ENCODE data around the gene TULP4.
A peak's percentile ranks its signal among the peaks of the same experiment; 100 is the strongest.
"Not testable (repeated sequence)": the region's sequence is repeated elsewhere in the genome, so short reads cannot be mapped to it uniquely, and the experiment has no call there.

Gene TULP4

GRCh38 chr6:158460602-158461169 is 148.4 kb downstream of the TULP4 start:
- H3K36me3 ChIP-seq (ENCODE audit: control insufficient read depth, low read depth, low read length) = peaks cover 6% of the 10 kb centered on the region
- H3K27ac ChIP-seq (ENCODE audit: low read length) = no peak overlapping the region

GRCh38 chr6:158461954-158462353 is 149.7 kb downstream of the TULP4 start:
- Histone ChIP-seq H3K9ac (ENCODE audit: low read length) (no peak overlapping the region), H3K27me3 (ENCODE audit: control insufficient read depth, insufficient read depth, low read length) (peaks cover 16% of the 10 kb centered on the region), H3K9me3 (ENCODE audit: control insufficient read depth, low read depth, low read length) (no peaks in the 10 kb centered on the region), H3K4me1 (ENCODE audit: control insufficient read depth, low read depth, low read length) (peaks cover 43% of the 10 kb centered on the region), H3K4me3 (ENCODE audit: low read length) (no peak overlapping the region), H3K36me3 (ENCODE audit: control insufficient read depth, low read depth, low read length) (peaks cover 3% of the 10 kb centered on the region), H3K27ac (ENCODE audit: low read length) (no peak overlapping the region)

More at GRCh38 chr6:158460602-158461169, 148.4 kb downstream of the TULP4 start:
- H3K27me3 ChIP-seq (ENCODE audit: control insufficient read depth, insufficient read depth, low read length) = peaks cover 4% of the 10 kb centered on the region
- no peaks in the 10 kb centered on the region for H3K9me3 ChIP-seq (ENCODE audit: control insufficient read depth, low read depth, low read length)
- H3K9ac ChIP-seq (ENCODE audit: low read length) = no peak overlapping the region
- no peak overlapping the region for H3K4me3 ChIP-seq (ENCODE audit: low read length)
- peaks cover 40% of the 10 kb centered on the region for H3K4me1 ChIP-seq (ENCODE audit: control insufficient read depth, low read depth, low read length)

- Histone ChIP-seq H3K9me3 (ENCODE audit: control insufficient read depth, low read depth, low read length) (no peaks in the 10 kb centered on the region), H3K4me3 (ENCODE audit: low read length) (peak overlapping the region; percentile 7), H3K27me3 (ENCODE audit: control insufficient read depth, insufficient read depth, low read length) (peaks cover 42% of the 10 kb centered on the region), H3K4me1 (ENCODE audit: control insufficient read depth, low read depth, low read length) (peaks cover 40% of the 10 kb centered on the region), H3K9ac (ENCODE audit: low read length) (no peak overlapping the region), H3K27ac (ENCODE audit: low read length) (no peak overlapping the region), H3K36me3 (ENCODE audit: control insufficient read depth, low read depth, low read length) (peaks cover 3% of the 10 kb centered on the region)
Measured at GRCh38 chr6:158464483-158464882, 152.2 kb downstream of the TULP4 start.

GRCh38 chr6:158465257-158465656 is 153.0 kb downstream of the TULP4 start:
- Histone ChIP-seq H3K4me1 (ENCODE audit: control insufficient read depth, low read depth, low read length) (peaks cover 34% of the 10 kb centered on the region), H3K4me3 (ENCODE audit: low read length) (no peak overlapping the region), H3K9me3 (ENCODE audit: control insufficient read depth, low read depth, low read length) (no peaks in the 10 kb centered on the region), H3K27me3 (ENCODE audit: control insufficient read depth, insufficient read depth, low read length) (peaks cover 49% of the 10 kb centered on the region), H3K9ac (ENCODE audit: low read length) (no peak overlapping the region), H3K27ac (ENCODE audit: low read length) (peak overlapping the region; percentile 7), H3K36me3 (ENCODE audit: control insufficient read depth, low read depth, low read length) (no peaks in the 10 kb centered on the region)

- Histone ChIP-seq H3K36me3 (ENCODE audit: control insufficient read depth, low read depth, low read length) (no peaks in the 10 kb centered on the region), H3K4me3 (ENCODE audit: low read length) (no peak overlapping the region), H3K4me1 (ENCODE audit: control insufficient read depth, low read depth, low read length) (peaks cover 32% of the 10 kb centered on the region), H3K27me3 (ENCODE audit: control insufficient read depth, insufficient read depth, low read length) (peaks cover 54% of the 10 kb centered on the region), H3K9me3 (ENCODE audit: control insufficient read depth, low read depth, low read length) (no peaks in the 10 kb centered on the region), H3K27ac (ENCODE audit: low read length) (no peak overlapping the region), H3K9ac (ENCODE audit: low read length) (no peak overlapping the region)
Measured at GRCh38 chr6:158465747-158466146, 153.5 kb downstream of the TULP4 start.

GRCh38 chr6:158467923-158468322 is 155.7 kb downstream of the TULP4 start:
- Histone ChIP-seq H3K9me3 (ENCODE audit: control insufficient read depth, low read depth, low read length) (no peaks in the 10 kb centered on the region), H3K27me3 (ENCODE audit: control insufficient read depth, insufficient read depth, low read length) (peaks cover 64% of the 10 kb centered on the region), H3K27ac (ENCODE audit: low read length) (no peak overlapping the region)

GRCh38 chr6:158468666-158469065 is 156.4 kb downstream of the TULP4 start:
- Histone ChIP-seq H3K27me3 (ENCODE audit: control insufficient read depth, insufficient read depth, low read length) (peaks cover 64% of the 10 kb centered on the region), H3K4me3 (ENCODE audit: low read length) (no peak overlapping the region), H3K27ac (ENCODE audit: low read length) (no peak overlapping the region), H3K4me1 (ENCODE audit: control insufficient read depth, low read depth, low read length) (peaks cover 28% of the 10 kb centered on the region), H3K9ac (ENCODE audit: low read length) (no peak overlapping the region), H3K9me3 (ENCODE audit: control insufficient read depth, low read depth, low read length) (no peaks in the 10 kb centered on the region), H3K36me3 (ENCODE audit: control insufficient read depth, low read depth, low read length) (no peaks in the 10 kb centered on the region)

More at GRCh38 chr6:158467923-158468322, 155.7 kb downstream of the TULP4 start:
- peaks cover 28% of the 10 kb centered on the region for H3K4me1 ChIP-seq (ENCODE audit: control insufficient read depth, low read depth, low read length)
- no peaks in the 10 kb centered on the region for H3K36me3 ChIP-seq (ENCODE audit: control insufficient read depth, low read depth, low read length)
- no peak overlapping the region for H3K9ac ChIP-seq (ENCODE audit: low read length)
- no peak overlapping the region for H3K4me3 ChIP-seq (ENCODE audit: low read length)

GRCh38 chr6:158470023-158470422 is 157.8 kb downstream of the TULP4 start:
- not testable (repeated sequence) for H3K27ac ChIP-seq (ENCODE audit: low read length); H3K9ac ChIP-seq (ENCODE audit: low read length); H3K4me3 ChIP-seq (ENCODE audit: low read length); H3K9me3 ChIP-seq (ENCODE audit: control insufficient read depth, low read depth, low read length); H3K36me3 ChIP-seq (ENCODE audit: control insufficient read depth, low read depth, low read length)
- Histone ChIP-seq H3K4me1 (ENCODE audit: control insufficient read depth, low read depth, low read length) (peaks cover 16% of the 10 kb centered on the region), H3K27me3 (ENCODE audit: control insufficient read depth, insufficient read depth, low read length) (peaks cover 64% of the 10 kb centered on the region)

- Histone ChIP-seq H3K36me3 (ENCODE audit: control insufficient read depth, low read depth, low read length) (no peaks in the 10 kb centered on the region), H3K9ac (ENCODE audit: low read length) (no peak overlapping the region), H3K4me1 (ENCODE audit: control insufficient read depth, low read depth, low read length) (peaks cover 5% of the 10 kb centered on the region), H3K27me3 (ENCODE audit: control insufficient read depth, insufficient read depth, low read length) (peaks cover 54% of the 10 kb centered on the region), H3K4me3 (ENCODE audit: low read length) (no peak overlapping the region), H3K9me3 (ENCODE audit: control insufficient read depth, low read depth, low read length) (no peaks in the 10 kb centered on the region), H3K27ac (ENCODE audit: low read length) (no peak overlapping the region)
Measured at GRCh38 chr6:158471339-158471738, 159.1 kb downstream of the TULP4 start.

- Histone ChIP-seq H3K36me3 (ENCODE audit: control insufficient read depth, low read depth, low read length) (no peaks in the 10 kb centered on the region), H3K9me3 (ENCODE audit: control insufficient read depth, low read depth, low read length) (no peaks in the 10 kb centered on the region), H3K4me3 (ENCODE audit: low read length) (no peak overlapping the region), H3K27ac (ENCODE audit: low read length) (no peak overlapping the region), H3K27me3 (ENCODE audit: control insufficient read depth, insufficient read depth, low read length) (peaks cover 43% of the 10 kb centered on the region), H3K9ac (ENCODE audit: low read length) (no peak overlapping the region), H3K4me1 (ENCODE audit: control insufficient read depth, low read depth, low read length) (peaks cover 5% of the 10 kb centered on the region)
Measured at GRCh38 chr6:158472447-158472846, 160.2 kb downstream of the TULP4 start.

- H3K36me3 ChIP-seq (ENCODE audit: control insufficient read depth, low read depth, low read length) = peaks cover 2% of the 10 kb centered on the region
- no peak overlapping the region for H3K4me3 ChIP-seq (ENCODE audit: low read length)
- H3K27me3 ChIP-seq (ENCODE audit: control insufficient read depth, insufficient read depth, low read length) = peaks cover 18% of the 10 kb centered on the region
- H3K27ac ChIP-seq (ENCODE audit: low read length) = no peak overlapping the region
- H3K4me1 ChIP-seq (ENCODE audit: control insufficient read depth, low read depth, low read length) = peaks cover 5% of the 10 kb centered on the region
- H3K9ac ChIP-seq (ENCODE audit: low read length) = no peak overlapping the region
- no peaks in the 10 kb centered on the region for H3K9me3 ChIP-seq (ENCODE audit: control insufficient read depth, low read depth, low read length)
Measured at GRCh38 chr6:158474961-158475343, 162.7 kb downstream of the TULP4 start.

All from iPS-18a (cell line).